Measurements from ENCODE around the gene GNAQ. TPM values are rescaled to one million over a fixed set of nuclear protein-coding genes. Genes with fewer than 3 reads are reported as not detected.

GNAQ gene
- total and polyA plus RNA-seq, 2 of the 13 experiments (the other 11 are each of a cell fraction or from before 2014, with no cell fraction given): 16.5 to 17.7 TPM

DNA sequence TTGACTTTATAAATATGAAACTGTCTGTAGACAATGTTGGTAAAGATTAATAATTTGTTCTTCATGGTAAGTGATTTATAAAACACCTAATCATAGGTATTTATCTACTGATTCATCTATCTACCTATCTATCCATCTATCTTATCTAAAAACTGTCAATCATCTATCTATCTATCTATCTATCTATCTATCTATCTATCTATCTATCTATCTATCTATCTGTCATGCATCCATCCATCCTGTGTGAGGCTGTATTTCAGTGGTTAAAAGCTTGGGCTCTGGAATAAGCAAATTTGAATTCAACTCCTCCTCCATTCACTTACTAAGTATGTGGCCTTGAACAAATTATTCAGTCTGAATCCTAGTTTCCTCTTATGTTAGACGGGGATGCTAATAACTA, 221.6 kb downstream of the GNAQ start:
- WGBS (ENCODE audit: low lambda C conversion rate): 96% methylated on average over 1 of the region's 1 CpG
- no peaks in the 10 kb centered on the region for H4K20me1 ChIP-seq (ENCODE audit: insufficient read depth, low read length)
- TF ChIP-seq MEIS2 (CRISPR knock-in tag; IDR thresholded peaks at IDR 0.05) (no peak), ZFYVE20 (CRISPR knock-in tag; IDR thresholded peaks at IDR 0.05; ENCODE audit: borderline replicate concordance, low read depth) (no peak), HDAC1 (CRISPR knock-in tag; IDR thresholded peaks at IDR 0.05) (no peak), ZNF720 (CRISPR knock-in tag; IDR thresholded peaks at IDR 0.05) (no peak)
- TF ChIP-seq, protein P1, sequence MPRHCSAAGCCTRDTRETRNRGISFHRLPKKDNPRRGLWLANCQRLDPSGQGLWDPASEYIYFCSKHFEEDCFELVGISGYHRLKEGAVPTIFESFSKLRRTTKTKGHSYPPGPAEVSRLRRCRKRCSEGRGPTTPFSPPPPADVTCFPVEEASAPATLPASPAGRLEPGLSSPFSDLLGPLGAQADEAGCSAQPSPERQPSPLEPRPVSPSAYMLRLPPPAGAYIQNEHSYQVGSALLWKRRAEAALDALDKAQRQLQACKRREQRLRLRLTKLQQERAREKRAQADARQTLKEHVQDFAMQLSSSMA (CRISPR knock-in tag; IDR thresholded peaks at IDR 0.05): no peak
- no peaks in the 10 kb centered on the region for H3K79me2 ChIP-seq (ENCODE audit: insufficient read depth, low read length)
- no peak for ATAC-seq
- H3K4me3 ChIP-seq (replicated peaks in 1 of 3; ENCODE audit: insufficient read depth in 1 of 3, low read depth in 2 of 3, low read length in 3 of 3): no peak overlapping the region
- H3K27me3 ChIP-seq (ENCODE audit: control insufficient read depth in 1 of 2, insufficient read depth in 2 of 2, low read length in 2 of 2): no peaks in the 10 kb centered on the region
- intact Hi-C loops (cut with micrococcal nuclease; ENCODE audit: unreplicated experiment) (no loop called here), in situ Hi-C loops (cut with HindIII; ENCODE audit: extremely low pct_ligation_motif_present, low pct_unique_long_range_greater_than_20kb) (no loop called here)
- H3K9ac ChIP-seq (ENCODE audit: insufficient read depth, low read depth, low read length): no peak overlapping the region
- H3K36me3 ChIP-seq (replicated peaks in 1 of 2; ENCODE audit: control insufficient read depth in 1 of 2, insufficient read depth in 2 of 2, low read length in 2 of 2): peaks cover 0 to 1% of the 10 kb centered on the region in 2 experiments; a peak in 1 of 5 replicates
- FAIRE-seq: no peak
- H2AFZ ChIP-seq (ENCODE audit: low read length): no peak overlapping the region
- ChIA-PET CTCF (ENCODE audit: low intra/inter-chr PET ratio, low total read pairs) (no interaction called here), POLR2A (no interaction called here)
- no peak overlapping the region for H3K27ac ChIP-seq (ENCODE audit: extremely low read length, insufficient read depth, low read length)
- no peak for DNase-seq (ENCODE audit: low spot score)
- no TSS peak for BruUV-seq (replicated peaks)
- peaks cover 69% of the 10 kb centered on the region for H3K4me1 ChIP-seq (ENCODE audit: insufficient read depth, low read length)
- H3K4me2 ChIP-seq (ENCODE audit: low read depth, low read length): no peak overlapping the region
- no peaks in the 10 kb centered on the region for H3K9me3 ChIP-seq (ENCODE audit: low read length)

DNA sequence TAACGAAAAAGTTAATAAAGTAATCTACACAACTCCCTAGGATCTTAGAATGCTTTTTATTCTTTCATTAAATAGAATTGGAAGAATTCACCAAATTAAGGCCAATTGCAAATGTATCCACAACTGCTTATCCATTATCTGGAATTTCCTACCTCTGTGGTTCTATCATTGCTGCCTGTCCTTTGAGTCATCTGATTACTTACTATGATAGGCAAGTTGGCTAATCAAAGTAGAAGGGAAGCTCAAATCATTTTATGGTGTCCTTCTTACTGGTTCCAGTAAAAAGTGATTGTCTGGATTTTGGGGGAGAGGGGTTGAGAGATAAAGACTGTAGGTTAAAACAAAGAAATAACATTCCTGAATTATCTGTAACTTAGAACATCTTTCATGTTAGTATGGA, 222.1 kb downstream of the GNAQ start:
- in situ Hi-C loops (cut with HindIII; ENCODE audit: extremely low pct_ligation_motif_present, low pct_unique_long_range_greater_than_20kb) (no loop called here), intact Hi-C loops (cut with micrococcal nuclease; ENCODE audit: unreplicated experiment) (loop anchor here (2.0 kb wide), 1 partner anchor 221 kb away; the partner anchor contains the start of gene GNAQ)
- no peaks in the 10 kb centered on the region for H3K79me2 ChIP-seq (ENCODE audit: insufficient read depth, low read length)
- FAIRE-seq (no peak), ATAC-seq (no peak), DNase-seq (ENCODE audit: low spot score) (no peak)
- no peaks in the 10 kb centered on the region for H3K27me3 ChIP-seq (ENCODE audit: control insufficient read depth in 1 of 2, insufficient read depth in 2 of 2, low read length in 2 of 2)
- peak overlapping the region; percentile 93 for H3K27ac ChIP-seq (ENCODE audit: extremely low read length, insufficient read depth, low read length)
- H3K4me2 ChIP-seq (ENCODE audit: low read depth, low read length): no peak overlapping the region
- H4K20me1 ChIP-seq (ENCODE audit: insufficient read depth, low read length): no peaks in the 10 kb centered on the region
- H3K9ac ChIP-seq (ENCODE audit: insufficient read depth, low read depth, low read length): no peak overlapping the region
- no TSS peak for BruUV-seq (replicated peaks)
- 97% methylated on average over 1 of the region's 1 CpG for WGBS (ENCODE audit: low lambda C conversion rate)
- no peaks in the 10 kb centered on the region for H3K9me3 ChIP-seq (ENCODE audit: low read length)
- no peak overlapping the region for H2AFZ ChIP-seq (ENCODE audit: low read length)
- no peak overlapping the region for H3K4me3 ChIP-seq (replicated peaks in 1 of 3; ENCODE audit: insufficient read depth in 1 of 3, low read depth in 2 of 3, low read length in 3 of 3)
- POLR2A ChIA-PET: no interaction called here
- peaks cover 0 to 1% of the 10 kb centered on the region in 2 experiments; a peak in 1 of 5 replicates for H3K36me3 ChIP-seq (replicated peaks in 1 of 2; ENCODE audit: control insufficient read depth in 1 of 2, insufficient read depth in 2 of 2, low read length in 2 of 2)
- CTCF ChIA-PET (ENCODE audit: low intra/inter-chr PET ratio, low total read pairs): no interaction called here
- peaks cover 67% of the 10 kb centered on the region for H3K4me1 ChIP-seq (ENCODE audit: insufficient read depth, low read length)
- no peak for TF ChIP-seq MTF2 (CRISPR knock-in tag; IDR thresholded peaks at IDR 0.05; ENCODE audit: borderline replicate concordance)
- no peak for TF ChIP-seq GTF3A (CRISPR knock-in tag; conservative IDR thresholded peaks at IDR 0.05)
- no peak for TF ChIP-seq ZBTB20 (CRISPR knock-in tag; IDR thresholded peaks at IDR 0.05; ENCODE audit: borderline replicate concordance, low read depth)
- TF ChIP-seq ZNF33B (CRISPR knock-in tag; IDR thresholded peaks at IDR 0.05): no peak
- TF ChIP-seq, protein P2, sequence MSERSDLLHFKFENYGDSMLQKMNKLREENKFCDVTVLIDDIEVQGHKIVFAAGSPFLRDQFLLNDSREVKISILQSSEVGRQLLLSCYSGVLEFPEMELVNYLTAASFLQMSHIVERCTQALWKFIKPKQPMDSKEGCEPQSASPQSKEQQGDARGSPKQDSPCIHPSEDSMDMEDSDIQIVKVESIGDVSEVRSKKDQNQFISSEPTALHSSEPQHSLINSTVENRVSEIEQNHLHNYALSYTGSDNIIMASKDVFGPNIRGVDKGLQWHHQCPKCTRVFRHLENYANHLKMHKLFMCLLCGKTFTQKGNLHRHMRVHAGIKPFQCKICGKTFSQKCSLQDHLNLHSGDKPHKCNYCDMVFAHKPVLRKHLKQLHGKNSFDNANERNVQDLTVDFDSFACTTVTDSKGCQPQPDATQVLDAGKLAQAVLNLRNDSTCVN (CRISPR knock-in tag; IDR thresholded peaks at IDR 0.05; ENCODE audit: borderline replicate concordance): no peak
- TF ChIP-seq RFXANK (CRISPR knock-in tag; IDR thresholded peaks at IDR 0.05): no peak
- TF ChIP-seq BRCA1 (CRISPR knock-in tag; IDR thresholded peaks at IDR 0.05): no peak
- no peak for TF ChIP-seq ZNF282 (IDR thresholded peaks at IDR 0.05; ENCODE audit: partially characterized antibody)
- TF ChIP-seq RCOR2 (CRISPR knock-in tag; IDR thresholded peaks at IDR 0.05): no peak
- TF ChIP-seq, protein P3, sequence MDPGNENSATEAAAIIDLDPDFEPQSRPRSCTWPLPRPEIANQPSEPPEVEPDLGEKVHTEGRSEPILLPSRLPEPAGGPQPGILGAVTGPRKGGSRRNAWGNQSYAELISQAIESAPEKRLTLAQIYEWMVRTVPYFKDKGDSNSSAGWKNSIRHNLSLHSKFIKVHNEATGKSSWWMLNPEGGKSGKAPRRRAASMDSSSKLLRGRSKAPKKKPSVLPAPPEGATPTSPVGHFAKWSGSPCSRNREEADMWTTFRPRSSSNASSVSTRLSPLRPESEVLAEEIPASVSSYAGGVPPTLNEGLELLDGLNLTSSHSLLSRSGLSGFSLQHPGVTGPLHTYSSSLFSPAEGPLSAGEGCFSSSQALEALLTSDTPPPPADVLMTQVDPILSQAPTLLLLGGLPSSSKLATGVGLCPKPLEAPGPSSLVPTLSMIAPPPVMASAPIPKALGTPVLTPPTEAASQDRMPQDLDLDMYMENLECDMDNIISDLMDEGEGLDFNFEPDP (CRISPR knock-in tag; conservative IDR thresholded peaks at IDR 0.05): no peak
- TF ChIP-seq, protein P4, sequence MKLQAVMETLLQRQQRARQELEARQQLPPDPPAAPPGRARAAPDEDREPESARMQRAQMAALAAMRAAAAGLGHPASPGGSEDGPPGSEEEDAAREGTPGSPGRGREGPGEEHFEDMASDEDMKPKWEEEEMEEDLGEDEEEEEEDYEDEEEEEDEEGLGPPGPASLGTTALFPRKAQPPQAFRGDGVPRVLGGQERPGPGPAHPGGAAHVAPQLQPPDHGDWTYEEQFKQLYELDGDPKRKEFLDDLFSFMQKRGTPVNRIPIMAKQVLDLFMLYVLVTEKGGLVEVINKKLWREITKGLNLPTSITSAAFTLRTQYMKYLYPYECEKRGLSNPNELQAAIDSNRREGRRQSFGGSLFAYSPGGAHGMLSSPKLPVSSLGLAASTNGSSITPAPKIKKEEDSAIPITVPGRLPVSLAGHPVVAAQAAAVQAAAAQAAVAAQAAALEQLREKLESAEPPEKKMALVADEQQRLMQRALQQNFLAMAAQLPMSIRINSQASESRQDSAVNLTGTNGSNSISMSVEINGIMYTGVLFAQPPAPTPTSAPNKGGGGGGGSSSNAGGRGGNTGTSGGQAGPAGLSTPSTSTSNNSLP (IDR thresholded peaks at IDR 0.05; ENCODE audit: low read depth, low read length): no peak

Measured in HepG2 (cell line).